GM12878 (cell line): ENCODE results near the gene FURIN. TPM values are rescaled to one million over a fixed set of nuclear protein-coding genes. Genes with fewer than 3 reads are reported as not detected.
A peak's percentile ranks its signal among the peaks of the same experiment; 100 is the strongest.

Experiments used
- ATF3 ChIP-seq: IDR thresholded peaks from 2 replicates; pipeline ENCODE4 v1.6.1; 2011; ENCODE audit warnings: low read depth, mild to moderate bottlenecking, low read length, moderate library complexity, borderline replicate concordance; ENCODE audit errors: extremely low read depth
- BCL3 ChIP-seq: IDR thresholded peaks from 2 replicates; pipeline ENCODE4 v1.6.1; 2011; ENCODE audit warnings: borderline replicate concordance, low read depth, mild to moderate bottlenecking, moderate library complexity, low read length; ENCODE audit not compliant: insufficient read depth, poor library complexity, severe bottlenecking
- BCLAF1 ChIP-seq: fragments of 450-650 bp; IDR thresholded peaks from 2 replicates; pipeline ENCODE4 v1.6.1; 2017; ENCODE audit warnings: antibody characterized with exemption, mild to moderate bottlenecking, moderate library complexity
- CBFB ChIP-seq: IDR thresholded peaks from 2 replicates; pipeline ENCODE4 v1.6.1; 2016; ENCODE audit warnings: antibody characterized with exemption, low read depth
- CHD1 ChIP-seq: IDR thresholded peaks from 2 replicates; pipeline ENCODE4 v1.6.1; 2012; ENCODE audit warnings: low read depth, low read length, improper control_type of control experiment
- CUX1 ChIP-seq: IDR thresholded peaks from 2 replicates; pipeline ENCODE4 v1.6.1; 2012; ENCODE audit warnings: improper control_type of control experiment, low read depth, low read length; ENCODE audit not compliant: insufficient replicate concordance
- EZH2 ChIP-seq: IDR thresholded peaks from 2 replicates; pipeline ENCODE4 v1.6.1; 2012; ENCODE audit warnings: low read depth, mild to moderate bottlenecking, control low read depth, inconsistent platforms, low read length, borderline replicate concordance; ENCODE audit not compliant: control insufficient read depth
- HDAC2 ChIP-seq: fragments of 200-600 bp; sonication (generic); IDR thresholded peaks from 2 replicates; pipeline ENCODE4 v1.6.1; 2017
- HDGF ChIP-seq: fragments of 450-650 bp; IDR thresholded peaks from 2 replicates; pipeline ENCODE4 v1.6.1; 2016; ENCODE audit warnings: antibody characterized with exemption
- IKZF2 ChIP-seq, 2 experiments: fragments of 450-650 bp; IDR thresholded peaks; 2 replicates each; pipeline ENCODE4 v1.6.1; 2017; ENCODE audit warnings: mild to moderate bottlenecking in 2 of 2, moderate library complexity in 2 of 2
- KAT2A ChIP-seq: conservative IDR thresholded peaks from 2 replicates; pipeline ENCODE4 v1.6.1; 2011; ENCODE audit warnings: low read depth, low read length; ENCODE audit not compliant: control insufficient read depth
- NR2C2 ChIP-seq: IDR thresholded peaks from 2 replicates; pipeline ENCODE4 v1.6.1; 2011; ENCODE audit warnings: borderline replicate concordance, low read depth; ENCODE audit not compliant: control insufficient read depth, insufficient read length
- PAX8 ChIP-seq: fragments of 450-650 bp; IDR thresholded peaks from 2 replicates; pipeline ENCODE4 v1.6.1; 2017; ENCODE audit warnings: mild to moderate bottlenecking, moderate library complexity
- PBX3 ChIP-seq: IDR thresholded peaks from 2 replicates; pipeline ENCODE4 v1.6.1; 2011; ENCODE audit warnings: mild to moderate bottlenecking, low read depth, low read length, moderate library complexity; ENCODE audit not compliant: insufficient replicate concordance
- RBBP5 ChIP-seq: fragments of 200-600 bp; sonication (generic); conservative IDR thresholded peaks from 2 replicates; pipeline ENCODE4 v1.6.1; 2016
- RELA ChIP-seq: fragments of 450-650 bp; IDR thresholded peaks from 2 replicates; pipeline ENCODE4 v1.8.0; 2014; ENCODE audit warnings: borderline replicate concordance; ENCODE audit not compliant: partially characterized antibody
- SMAD5 ChIP-seq: IDR thresholded peaks from 2 replicates; pipeline ENCODE4 v1.6.1; 2016; ENCODE audit warnings: antibody characterized with exemption, low read depth
- SP1 ChIP-seq: IDR thresholded peaks from one replicate; pipeline ENCODE4 v1.6.1; 2011; ENCODE audit warnings: low read depth, low read length
- SPI1 ChIP-seq: IDR thresholded peaks from 2 replicates; pipeline ENCODE4 v1.6.1; 2011; ENCODE audit warnings: low read depth, mild to moderate bottlenecking, low read length, moderate library complexity, borderline replicate concordance; ENCODE audit not compliant: insufficient read depth
- TBL1XR1 ChIP-seq: IDR thresholded peaks from 2 replicates; pipeline ENCODE4 v1.6.1; 2012; ENCODE audit warnings: low read depth, low read length, improper control_type of control experiment
- ZZZ3 ChIP-seq: IDR thresholded peaks from 2 replicates; pipeline ENCODE4 v1.6.1; 2011; ENCODE audit warnings: low read depth; ENCODE audit not compliant: control insufficient read depth, insufficient read length
- polyA plus RNA-seq, 11 experiments: library from polyadenylated mRNA; depleted of rRNA in 4 of 11; unstranded in 6 of 11; stranded (reverse) in 5 of 11; fragments of >200 nt; fragmentation: Nextera tagmentation in 4 of 11; fragmentation: Illumina TruSeq in 1 of 11; extraction: Ambion mirVana in 4 of 11; extraction: Trizol in 1 of 11; gene quantifications; 1 replicate in 1 of 11; 2 replicates in 10 of 11; pipeline versions ENCODE4 v1.2.1 to v1.2.3, GENCODE V29; 2011 to 2016; ENCODE audit warnings: inconsistent platforms in 2 of 11, missing spikeins in 2 of 11, low read depth in 1 of 11
- total RNA-seq, 4 experiments: library from RNA; depleted of rRNA in 3 of 4; stranded (reverse); fragments of >200 nt in 3 of 4; fragmentation: Illumina TruSeq in 1 of 4; extraction: Trizol in 1 of 4; gene quantifications; 2 replicates each; pipeline versions ENCODE4 v1.2.1 to v1.2.3, GENCODE V29; 2013 to 2021

FURIN gene
- total and polyA plus RNA-seq, 10 of the 15 experiments (the other 5 are each of a cell fraction or from before 2014, with no cell fraction given): 0.47 to 39.9 (median 8.0) TPM

GRCh38 chr15:90924375-90924774, 56.0 kb downstream of the FURIN start (continued):
- peak; percentile 52 to 57; a peak in 3 of 4 replicates for TF ChIP-seq IKZF2 (IDR thresholded peaks at IDR 0.05)
- TF ChIP-seq CBFB: no peak
- peak; percentile 41 for TF ChIP-seq RELA
- no peak for TF ChIP-seq HDGF
- TF ChIP-seq EZH2: no peak
- no peak for TF ChIP-seq NR2C2
- TF ChIP-seq KAT2A: no peak
- no peak for TF ChIP-seq PBX3
- no peak for TF ChIP-seq PAX8
- no peak for TF ChIP-seq BCL3
- no peak for TF ChIP-seq RBBP5
- TF ChIP-seq BCLAF1: no peak
- TF ChIP-seq HDAC2: no peak
- TF ChIP-seq SP1: no peak
- TF ChIP-seq TBL1XR1: no peak
- no peak for TF ChIP-seq CUX1
- TF ChIP-seq SPI1: no peak
- TF ChIP-seq ZZZ3: no peak
- TF ChIP-seq ATF3: no peak
- TF ChIP-seq CHD1: no peak
- TF ChIP-seq SMAD5: 0 out of 2 replicates have a peak, but pooled peaks have one; percentile 26
